Mesenchymal stem cell (in vitro differentiated cells and primary cell): ENCODE measurements around the gene C2orf81.

Experiments
- DNase-seq: peaks from one replicate; pipeline ENCODE4 v3.0.0-alpha.2; 2013
- H2AFZ ChIP-seq: one replicate; pipeline ENCODE4 v1.6.1; 2013; ENCODE audit warnings: low read depth, mild to moderate bottlenecking, control low read depth, inconsistent platforms, low read length, moderate library complexity
- H2AK5ac ChIP-seq: 2 replicates; pipeline ENCODE4 v1.6.1; 2013; ENCODE audit warnings: low read length, moderate library complexity, mild to moderate bottlenecking, inconsistent platforms; ENCODE audit not compliant: severe bottlenecking
- H2BK120ac ChIP-seq: one replicate; pipeline ENCODE4 v1.6.1; 2013; ENCODE audit warnings: low read depth, mild to moderate bottlenecking, inconsistent platforms, low read length, moderate library complexity
- H2BK12ac ChIP-seq, 2 experiments: one replicate each; pipeline ENCODE4 v1.6.1; 2013; ENCODE audit warnings: inconsistent platforms in 2 of 2, low read length in 2 of 2, mild to moderate bottlenecking in 2 of 2, moderate library complexity in 2 of 2, control low read depth in 1 of 2
- H2BK15ac ChIP-seq: one replicate; pipeline ENCODE4 v1.6.1; 2013; ENCODE audit warnings: mild to moderate bottlenecking, low read depth, inconsistent platforms; ENCODE audit not compliant: poor library complexity, severe bottlenecking
- H2BK5ac ChIP-seq: 2 replicates; pipeline ENCODE4 v1.6.1; 2013; ENCODE audit warnings: low read depth, mild to moderate bottlenecking, low read length, control low read depth, inconsistent platforms; ENCODE audit not compliant: poor library complexity, severe bottlenecking
- H3K14ac ChIP-seq, 2 experiments: one replicate each; pipeline ENCODE4 v1.6.1; 2013; ENCODE audit warnings: inconsistent platforms in 2 of 2, low read length in 2 of 2, control low read depth in 1 of 2, mild to moderate bottlenecking in 1 of 2, moderate library complexity in 1 of 2
- H3K18ac ChIP-seq, 2 experiments: one replicate each; pipeline ENCODE4 v1.6.1; 2013; ENCODE audit warnings: inconsistent platforms in 2 of 2, low read length in 2 of 2, control low read depth in 1 of 2, low read depth in 1 of 2, mild to moderate bottlenecking in 1 of 2
- H3K23ac ChIP-seq, 2 experiments: one replicate each; pipeline ENCODE4 v1.6.1; 2013; ENCODE audit warnings: inconsistent platforms in 2 of 2, low read length in 2 of 2, mild to moderate bottlenecking in 2 of 2, moderate library complexity in 2 of 2, control low read depth in 1 of 2
- H3K27ac ChIP-seq: 2 replicates; pipeline ENCODE4 v1.5.1; 2013; ENCODE audit warnings: mild to moderate bottlenecking, moderate library complexity, low read length, control low read depth, inconsistent platforms; ENCODE audit not compliant: poor library complexity, severe bottlenecking
- H3K27me3 ChIP-seq, 2 experiments: 2 replicates each; pipeline versions ENCODE4 v1.6.1 to v1.7.0; 2013; ENCODE audit warnings: low read length in 2 of 2, mild to moderate bottlenecking in 2 of 2, moderate library complexity in 2 of 2, control low read depth in 1 of 2, inconsistent platforms in 1 of 2; ENCODE audit not compliant: control insufficient read depth in 1 of 2, insufficient read depth in 1 of 2
- H3K36me3 ChIP-seq, 2 experiments: 2 replicates each; pipeline versions ENCODE4 v1.6.1 to v1.7.0; 2013; ENCODE audit warnings: low read length in 2 of 2, control low read depth in 1 of 2, inconsistent platforms in 1 of 2, low read depth in 1 of 2, mild to moderate bottlenecking in 1 of 2; ENCODE audit not compliant: insufficient read depth in 2 of 2, control insufficient read depth in 1 of 2
- H3K4ac ChIP-seq, 2 experiments: one replicate each; pipeline ENCODE4 v1.6.1; 2013; ENCODE audit warnings: inconsistent platforms in 2 of 2, low read length in 2 of 2, mild to moderate bottlenecking in 2 of 2, moderate library complexity in 2 of 2, control low read depth in 1 of 2, low read depth in 1 of 2
- H3K4me1 ChIP-seq: 2 replicates; pipeline ENCODE4 v1.6.1; 2013; ENCODE audit warnings: low read depth, low read length, control low read depth; ENCODE audit not compliant: control insufficient read depth, insufficient read depth
- H3K4me2 ChIP-seq: 2 replicates; pipeline ENCODE4 v1.6.1; 2013; ENCODE audit warnings: low read length, mild to moderate bottlenecking, inconsistent platforms; ENCODE audit not compliant: poor library complexity, severe bottlenecking
- H3K4me3 ChIP-seq, 2 experiments: 2 replicates each; pipeline versions ENCODE4 v1.5.1 to v1.7.0; 2013; ENCODE audit warnings: low read length in 2 of 2, mild to moderate bottlenecking in 2 of 2, control low read depth in 1 of 2, low read depth in 1 of 2; ENCODE audit not compliant: insufficient read depth in 1 of 2
- H3K79me1 ChIP-seq: replicated peaks from 2 replicates; pipeline ENCODE4 v1.6.1; 2013; ENCODE audit warnings: mild to moderate bottlenecking, control low read depth, low read length, inconsistent platforms; ENCODE audit not compliant: poor library complexity, severe bottlenecking
- H3K9ac ChIP-seq: 2 replicates; pipeline ENCODE4 v1.7.0; 2013; ENCODE audit warnings: mild to moderate bottlenecking, low read length, moderate library complexity
- H3K9me3 ChIP-seq: 2 replicates; pipeline ENCODE4 v1.7.0; 2013; ENCODE audit warnings: mild to moderate bottlenecking, low read length; ENCODE audit not compliant: control insufficient read depth
- H4K8ac ChIP-seq: one replicate; pipeline ENCODE4 v1.6.1; 2013; ENCODE audit warnings: inconsistent platforms, mild to moderate bottlenecking, low read length, moderate library complexity
- H4K91ac ChIP-seq: one replicate; pipeline ENCODE4 v1.6.1; 2013; ENCODE audit warnings: mild to moderate bottlenecking, low read length, inconsistent platforms
- WGBS: methylation state at CpG from one replicate; pipeline ENCODE4 v1.1.7; 2013; ENCODE audit warnings: mixed read lengths; 5-methylcytosine and 5-hydroxymethylcytosine counted together

Gene C2orf81

GRCh38 chr2:74436111-74436805, 14.8 kb upstream of the C2orf81 start:
- Histone ChIP-seq H3K4me1 (peaks cover 19% of the 10 kb centered on the region), H3K79me1 (peaks cover 44% of the 10 kb centered on the region), H2BK12ac (no peak overlapping the region), H3K18ac (no peak overlapping the region), H2BK120ac (no peak overlapping the region), H3K14ac (no peak overlapping the region), H3K23ac (no peak overlapping the region), H2BK15ac (no peak overlapping the region), H3K27me3 (peaks cover 0 to 6% of the 10 kb centered on the region in 2 experiments), H3K4me3 (no peak overlapping the region), H3K9ac (no peak overlapping the region), H3K4ac (no peak overlapping the region), H2BK5ac (no peak overlapping the region), H3K27ac (no peak overlapping the region), H4K91ac (no peak overlapping the region), H3K4me2 (no peak overlapping the region), H3K36me3 (peaks cover 15 to 24% of the 10 kb centered on the region in 2 experiments), H2AK5ac (no peak overlapping the region), H2AFZ (no peak overlapping the region), H4K8ac (no peak overlapping the region), H3K9me3 (no peaks in the 10 kb centered on the region)
- DNase-seq = no peak
- WGBS = 96% methylated on average over 41 of the region's 43 CpGs

- Histone ChIP-seq H3K4me1 (peaks cover 12% of the 10 kb centered on the region), H3K4ac (no peak overlapping the region)
- WGBS = 93% methylated on average over 11 of the region's 11 CpGs
Measured at GRCh38 chr2:74430502-74430901, 9.1 kb upstream of the C2orf81 start.

GRCh38 chr2:74429487-74430451, 8.3 kb upstream of the C2orf81 start:
- Histone ChIP-seq H3K4me3 (no peak overlapping the region), H3K4me2 (no peak overlapping the region), H2BK12ac (no peak overlapping the region), H4K91ac (no peak overlapping the region), H4K8ac (no peak overlapping the region), H2AK5ac (no peak overlapping the region), H3K4ac (no peak overlapping the region), H3K14ac (no peak overlapping the region), H3K9me3 (no peaks in the 10 kb centered on the region), H2BK15ac (no peak overlapping the region), H3K36me3 (peaks cover 62 to 70% of the 10 kb centered on the region in 2 experiments), H3K9ac (no peak overlapping the region), H2BK120ac (no peak overlapping the region), H3K27ac (no peak overlapping the region), H3K23ac (no peak overlapping the region), H2AFZ (no peak overlapping the region), H3K27me3 (no peaks in the 10 kb centered on the region), H2BK5ac (no peak overlapping the region), H3K18ac (no peak overlapping the region), H3K4me1 (peaks cover 14% of the 10 kb centered on the region), H3K79me1 (peaks cover 17% of the 10 kb centered on the region)
- DNase-seq = no peak
- WGBS = 95% methylated on average over 14 of the region's 18 CpGs

More at GRCh38 chr2:74430502-74430901, 9.1 kb upstream of the C2orf81 start:
- H3K9me3 ChIP-seq = no peaks in the 10 kb centered on the region
- no peak overlapping the region for H2BK120ac ChIP-seq
- H3K9ac ChIP-seq = no peak overlapping the region
- no peaks in the 10 kb centered on the region for H3K27me3 ChIP-seq
- no peak overlapping the region for H3K4me2 ChIP-seq
- no peak overlapping the region for H3K4me3 ChIP-seq
- no peak overlapping the region for H4K91ac ChIP-seq
- H3K27ac ChIP-seq = no peak overlapping the region
- no peak for DNase-seq
- H3K18ac ChIP-seq = no peak overlapping the region
- H2AFZ ChIP-seq = no peak overlapping the region
- no peak overlapping the region for H2BK5ac ChIP-seq
- no peak overlapping the region for H4K8ac ChIP-seq
- H2BK15ac ChIP-seq = no peak overlapping the region
- peaks cover 61 to 66% of the 10 kb centered on the region in 2 experiments for H3K36me3 ChIP-seq
- no peak overlapping the region for H2AK5ac ChIP-seq
- H3K14ac ChIP-seq = no peak overlapping the region
- H2BK12ac ChIP-seq = no peak overlapping the region
- no peak overlapping the region for H3K23ac ChIP-seq
- H3K79me1 ChIP-seq = peaks cover 23% of the 10 kb centered on the region

DNA sequence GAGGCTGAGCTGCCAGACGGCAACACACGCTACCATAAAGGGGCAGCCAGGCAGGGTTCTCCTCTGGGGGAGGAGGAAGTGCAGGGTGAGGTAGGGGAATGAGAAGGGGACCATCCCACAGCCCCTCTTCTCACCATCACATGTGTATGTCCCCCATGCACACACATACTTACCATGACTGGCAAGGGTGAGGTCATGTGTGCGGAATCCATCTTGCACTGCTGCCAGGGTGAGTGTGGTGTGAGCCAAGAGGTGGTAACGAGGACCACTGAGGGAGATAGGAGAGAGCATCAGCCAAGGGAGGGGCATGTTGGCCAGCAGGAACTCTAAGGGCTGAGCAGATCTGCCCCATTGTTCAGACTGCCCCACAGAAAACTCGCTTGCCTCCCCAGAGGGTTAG, 7.3 kb upstream of the C2orf81 start:
- 93% methylated on average over 3 of the region's 5 CpGs for WGBS
- H2BK5ac ChIP-seq = no peak overlapping the region
- H3K4me2 ChIP-seq = no peak overlapping the region
- no peak overlapping the region for H3K9ac ChIP-seq
- H2BK120ac ChIP-seq = no peak overlapping the region
- H3K23ac ChIP-seq = no peak overlapping the region
- no peak overlapping the region for H2BK12ac ChIP-seq
- peaks cover 14% of the 10 kb centered on the region for H3K4me1 ChIP-seq
- peaks cover 15% of the 10 kb centered on the region for H3K79me1 ChIP-seq
- no peak overlapping the region for H2BK15ac ChIP-seq
- H3K36me3 ChIP-seq = peaks cover 65 to 71% of the 10 kb centered on the region in 2 experiments
- H3K4me3 ChIP-seq = no peak overlapping the region
- no peak overlapping the region for H3K14ac ChIP-seq
- H3K18ac ChIP-seq = no peak overlapping the region
- no peaks in the 10 kb centered on the region for H3K27me3 ChIP-seq
- H3K27ac ChIP-seq = no peak overlapping the region
- H3K9me3 ChIP-seq = no peaks in the 10 kb centered on the region
- no peak overlapping the region for H2AFZ ChIP-seq
- no peak for DNase-seq
- H2AK5ac ChIP-seq = no peak overlapping the region
- H4K8ac ChIP-seq = no peak overlapping the region
- no peak overlapping the region for H3K4ac ChIP-seq
- no peak overlapping the region for H4K91ac ChIP-seq
